ENCODE measurements around the gene TMEM203.

Gene TMEM203

DNA sequence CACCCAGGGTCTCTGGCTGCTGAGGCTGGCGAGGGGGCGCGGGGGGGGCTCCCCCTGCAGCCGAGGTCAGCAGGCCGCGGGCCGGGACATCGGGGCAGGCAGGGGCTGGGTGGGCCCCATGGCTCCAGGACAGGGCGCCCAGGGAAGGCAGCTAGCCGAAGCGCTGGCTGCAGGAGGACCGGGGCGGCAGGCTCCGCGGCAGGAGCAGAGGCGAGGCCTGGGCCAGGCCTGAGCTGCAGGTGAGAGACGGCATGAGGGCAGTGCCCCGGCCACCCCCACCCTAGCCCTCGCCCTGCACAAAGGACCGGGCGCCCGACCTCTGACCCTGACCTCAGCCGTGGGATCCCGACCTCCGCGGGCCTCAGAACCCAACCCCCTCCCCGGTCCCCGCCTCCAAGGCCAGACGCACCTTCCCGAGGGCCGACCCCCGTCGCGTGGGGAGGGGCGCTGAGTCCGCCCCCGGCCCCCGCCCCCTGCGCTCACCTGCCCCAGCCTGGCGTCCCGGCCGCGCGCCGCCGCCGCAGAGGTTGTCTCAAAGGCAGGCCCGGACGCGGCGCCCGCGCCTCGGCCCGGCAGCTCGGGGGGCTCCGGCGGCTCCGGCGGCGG lies 16.2 kb upstream of the TMEM203 start:
- in situ Hi-C loops (cut with HindIII; ENCODE audit: low pct_ligation_motif_present, low pct_unique_long_range_greater_than_20kb, low sequenced_read_pairs): no loop called here
- no peak for DNase-seq

DNA sequence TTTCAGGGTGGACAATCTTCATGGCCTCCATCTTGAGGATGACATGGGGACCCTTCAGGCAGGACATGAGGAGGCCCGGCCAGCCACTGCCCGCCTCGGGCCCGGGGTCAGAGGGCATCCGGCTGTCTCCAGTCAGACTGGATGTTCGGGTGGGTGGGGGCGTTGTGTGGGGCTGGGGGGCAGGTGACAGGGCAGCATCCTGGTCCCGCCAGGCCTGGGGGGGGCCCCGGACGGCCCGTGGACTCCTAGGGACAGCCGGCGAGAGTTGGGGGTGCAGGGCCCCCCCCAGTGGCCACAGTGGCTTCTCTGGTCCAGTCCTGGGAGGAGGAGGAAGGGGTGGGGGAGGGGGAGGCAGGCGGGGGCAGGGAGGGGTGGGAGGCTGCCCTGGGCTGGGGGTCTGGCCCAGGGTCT lies 15.7 kb upstream of the TMEM203 start:
- DNase-seq: no peak
- in situ Hi-C loops (cut with HindIII; ENCODE audit: low pct_ligation_motif_present, low pct_unique_long_range_greater_than_20kb, low sequenced_read_pairs): no loop called here

DNA sequence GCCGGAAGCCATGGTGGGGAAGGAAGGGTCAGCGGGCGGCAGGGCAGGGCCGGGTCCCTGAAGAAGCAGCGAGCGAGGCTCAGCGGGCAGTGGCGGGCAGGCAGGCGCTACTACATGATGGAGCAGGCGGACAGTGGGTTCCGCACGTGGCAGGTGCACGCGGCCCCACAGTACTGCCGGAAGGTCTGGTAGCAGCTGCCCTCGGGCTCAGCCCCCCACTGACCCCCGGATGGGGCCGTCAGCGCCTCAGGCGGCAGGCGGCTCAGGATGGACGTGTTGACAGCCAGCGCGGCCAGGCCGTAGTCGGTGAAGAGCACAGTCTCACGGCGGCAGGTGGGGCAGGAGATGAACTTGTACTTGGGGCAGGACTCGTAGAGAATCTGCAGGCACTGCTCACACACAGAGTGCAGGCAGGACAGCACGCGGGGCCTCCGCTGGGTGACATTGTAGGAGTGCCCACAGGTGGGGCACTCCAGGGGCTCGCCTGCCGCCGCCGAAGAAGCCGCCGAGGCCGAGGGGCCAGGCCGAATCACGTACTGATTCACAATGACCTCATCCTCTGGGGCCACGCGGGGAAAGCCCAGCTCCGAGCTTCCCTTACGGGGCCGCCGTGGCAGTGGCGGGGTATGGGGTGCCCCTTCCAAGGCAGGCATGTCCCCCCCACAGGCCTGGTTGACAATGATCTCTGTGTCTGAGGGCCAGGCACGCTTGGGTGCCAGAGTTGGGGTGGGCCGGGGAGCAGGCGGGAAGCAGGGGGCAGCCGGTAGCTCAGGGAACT lies 15.1 kb upstream of the TMEM203 start:
- in situ Hi-C loops (cut with HindIII; ENCODE audit: low pct_ligation_motif_present, low pct_unique_long_range_greater_than_20kb, low sequenced_read_pairs): no loop called here
- DNase-seq: no peak

DNA sequence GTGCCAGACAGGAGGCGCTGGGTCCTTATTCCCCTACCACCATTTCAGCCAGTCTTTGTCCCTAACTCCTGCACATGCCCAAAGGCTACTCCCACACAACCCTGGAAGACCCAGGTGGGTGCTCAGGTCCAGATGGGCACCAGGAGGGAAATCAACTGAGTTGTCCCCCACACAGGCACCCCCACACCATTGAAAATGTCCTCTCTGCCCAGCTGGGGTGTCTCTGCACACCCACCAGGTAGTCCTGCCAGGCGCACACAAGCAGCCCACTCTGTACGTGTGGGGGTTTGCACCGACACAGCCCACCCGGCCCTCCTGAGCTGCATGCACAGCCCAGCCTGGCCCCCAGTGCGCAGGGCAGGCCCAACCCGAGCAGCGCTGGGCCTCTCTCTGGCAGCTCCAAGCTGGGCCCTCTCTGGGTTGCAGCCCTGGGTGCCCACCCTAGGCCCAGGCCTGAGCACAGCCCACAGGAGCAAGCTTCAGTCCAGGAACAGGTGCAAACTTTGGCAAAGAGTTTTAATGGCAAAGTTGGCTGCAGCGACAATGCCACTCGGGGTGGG lies 14.4 kb upstream of the TMEM203 start:
- DNase-seq: no peak
- in situ Hi-C loops (cut with HindIII; ENCODE audit: low pct_ligation_motif_present, low pct_unique_long_range_greater_than_20kb, low sequenced_read_pairs): no loop called here

DNA sequence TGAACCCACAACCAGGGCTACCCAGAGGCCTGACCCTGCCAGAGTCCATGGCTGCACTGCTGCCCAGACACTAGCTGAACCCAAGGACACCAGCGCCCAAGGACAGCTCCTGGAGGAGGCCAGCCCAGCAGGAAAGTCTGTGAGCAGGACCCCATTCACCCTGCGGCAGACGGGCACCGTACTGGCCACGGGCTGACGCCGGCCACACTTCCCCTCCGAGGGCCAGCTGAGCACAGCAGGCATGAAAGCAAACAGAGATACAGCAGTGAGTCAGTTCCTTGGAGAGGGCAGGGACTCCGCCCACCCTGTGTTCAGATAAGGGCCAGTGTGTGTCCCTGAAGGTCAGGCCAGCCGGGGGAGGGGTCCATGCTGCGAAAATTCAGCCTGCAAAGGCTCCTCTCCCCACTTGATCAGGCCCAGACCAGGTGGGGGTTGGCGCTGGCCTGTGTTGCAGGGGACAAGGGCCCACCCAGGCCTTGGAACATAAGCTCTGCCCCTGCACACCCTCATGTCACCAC lies 13.4 kb upstream of the TMEM203 start:
- peak; percentile 41 for DNase-seq
- in situ Hi-C loops (cut with HindIII; ENCODE audit: low pct_ligation_motif_present, low pct_unique_long_range_greater_than_20kb, low sequenced_read_pairs): no loop called here

DNA sequence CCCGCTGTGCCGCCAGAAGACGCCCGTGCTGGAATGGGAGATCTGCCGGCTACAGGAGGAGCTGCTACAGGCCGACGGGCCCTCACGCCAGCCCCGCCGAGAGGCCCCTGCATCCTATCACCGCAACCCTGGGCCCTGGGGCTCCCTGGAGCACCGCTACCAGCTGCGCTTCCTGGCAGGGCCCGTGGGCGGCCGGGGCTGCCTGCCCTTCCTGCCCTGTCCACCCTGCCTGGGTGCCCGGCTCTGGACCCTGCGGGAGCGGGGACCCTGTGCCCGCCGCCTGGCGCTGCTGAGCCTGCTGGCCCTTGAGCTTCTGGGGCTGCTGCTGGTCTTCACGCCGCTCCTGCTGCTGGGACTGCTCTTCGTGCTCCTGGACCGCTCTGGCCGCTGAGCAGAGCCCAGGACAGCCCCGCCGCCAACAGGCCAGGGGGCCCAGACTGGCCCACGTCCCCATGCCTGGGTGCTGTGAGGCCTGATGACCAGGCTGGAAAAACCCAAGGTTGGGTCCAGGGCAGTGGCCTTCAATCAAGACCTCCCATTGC lies 12.8 kb upstream of the TMEM203 start:
- no peak for DNase-seq
- in situ Hi-C loops (cut with HindIII; ENCODE audit: low pct_ligation_motif_present, low pct_unique_long_range_greater_than_20kb, low sequenced_read_pairs): no loop called here

DNA sequence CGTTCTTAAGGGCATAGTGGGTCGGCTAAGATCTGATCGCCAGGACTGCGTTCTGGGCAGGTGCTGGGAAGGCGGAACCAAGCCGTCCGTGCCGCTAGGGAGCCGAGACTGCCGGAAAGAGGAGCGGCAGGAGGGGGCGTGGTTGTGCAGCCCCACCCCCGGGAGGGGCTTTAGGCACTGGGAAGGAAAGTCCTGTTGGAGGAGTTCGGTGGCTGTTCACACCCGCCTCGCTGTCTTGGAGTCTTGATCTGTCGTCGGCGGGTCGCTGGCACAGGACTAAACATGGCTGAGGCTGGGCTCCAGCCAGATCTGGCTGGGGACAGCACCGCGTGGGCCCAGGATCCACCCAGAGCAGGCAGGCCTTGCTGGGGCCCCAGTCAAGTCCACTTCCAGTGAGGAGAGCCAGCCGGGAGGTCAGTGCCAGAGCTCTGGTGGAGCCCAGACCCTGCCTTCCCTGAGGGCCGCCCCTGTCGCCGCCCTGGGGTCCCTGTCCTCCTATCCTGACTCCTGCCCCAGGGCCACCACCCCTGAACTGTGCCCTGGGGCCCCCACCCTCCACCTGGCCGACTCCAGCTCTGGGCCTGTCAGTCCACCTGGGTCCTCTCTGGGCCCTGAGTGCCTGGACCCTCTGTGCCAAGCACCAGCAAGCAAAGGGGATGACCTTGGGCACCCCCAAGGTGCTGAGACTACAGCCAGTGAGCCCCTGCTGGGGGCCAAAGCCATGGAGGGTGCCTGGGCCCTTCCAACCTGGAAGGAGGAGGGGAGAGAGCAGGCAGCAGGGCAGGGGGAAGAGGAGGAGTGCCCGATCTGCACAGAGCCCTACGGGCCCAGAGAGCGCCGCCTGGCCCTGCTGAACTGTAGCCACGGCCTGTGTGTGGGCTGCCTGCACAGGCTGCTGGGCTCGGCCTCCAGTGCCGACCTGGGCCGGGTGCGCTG lies 12.1 kb upstream of the TMEM203 start:
- in situ Hi-C loops (cut with HindIII; ENCODE audit: low pct_ligation_motif_present, low pct_unique_long_range_greater_than_20kb, low sequenced_read_pairs): no loop called here

DNA sequence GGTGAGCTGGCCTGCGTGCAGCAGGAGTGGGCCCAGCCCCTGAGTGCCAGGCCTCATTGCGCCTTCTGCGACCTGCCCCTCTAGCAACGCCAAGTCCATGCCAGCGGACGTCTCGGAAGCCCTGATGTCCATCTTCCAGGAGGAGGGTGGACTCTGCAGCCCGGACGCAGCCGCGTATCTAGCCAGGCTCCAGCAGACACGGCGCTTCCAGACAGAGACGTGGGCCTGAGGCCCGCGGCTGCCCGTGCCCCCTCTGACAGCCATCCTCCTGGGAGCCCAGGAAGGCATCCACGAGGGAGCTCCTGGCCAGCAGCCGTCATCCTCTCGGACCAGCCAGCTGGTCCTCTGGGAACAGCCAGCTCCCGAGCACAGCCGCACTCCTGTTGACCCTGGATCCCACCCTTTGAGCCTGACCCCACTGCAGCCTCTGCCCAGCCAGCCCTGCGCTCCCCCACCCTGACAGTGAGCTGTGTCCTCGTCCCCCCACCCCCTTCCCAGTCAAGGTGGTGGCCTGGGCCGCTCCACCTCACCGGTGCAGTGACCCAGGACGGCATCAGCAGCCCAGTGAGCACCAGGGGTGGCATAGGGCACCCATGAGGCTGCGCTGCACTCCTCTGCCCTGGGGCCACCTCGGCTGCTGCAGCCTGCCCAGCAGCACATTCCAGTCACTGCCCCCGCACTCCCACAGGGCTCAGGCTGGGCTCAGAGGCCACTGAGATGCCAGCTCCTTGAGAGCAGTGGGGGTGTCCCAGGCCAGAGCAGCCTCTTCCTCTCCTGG lies 10.9 kb upstream of the TMEM203 start:
- DNase-seq: no peak
- in situ Hi-C loops (cut with HindIII; ENCODE audit: low pct_ligation_motif_present, low pct_unique_long_range_greater_than_20kb, low sequenced_read_pairs): no loop called here

More for the DNA sequence above, 12.1 kb upstream of the TMEM203 start:
- DNase-seq: peak; percentile 75

DNA sequence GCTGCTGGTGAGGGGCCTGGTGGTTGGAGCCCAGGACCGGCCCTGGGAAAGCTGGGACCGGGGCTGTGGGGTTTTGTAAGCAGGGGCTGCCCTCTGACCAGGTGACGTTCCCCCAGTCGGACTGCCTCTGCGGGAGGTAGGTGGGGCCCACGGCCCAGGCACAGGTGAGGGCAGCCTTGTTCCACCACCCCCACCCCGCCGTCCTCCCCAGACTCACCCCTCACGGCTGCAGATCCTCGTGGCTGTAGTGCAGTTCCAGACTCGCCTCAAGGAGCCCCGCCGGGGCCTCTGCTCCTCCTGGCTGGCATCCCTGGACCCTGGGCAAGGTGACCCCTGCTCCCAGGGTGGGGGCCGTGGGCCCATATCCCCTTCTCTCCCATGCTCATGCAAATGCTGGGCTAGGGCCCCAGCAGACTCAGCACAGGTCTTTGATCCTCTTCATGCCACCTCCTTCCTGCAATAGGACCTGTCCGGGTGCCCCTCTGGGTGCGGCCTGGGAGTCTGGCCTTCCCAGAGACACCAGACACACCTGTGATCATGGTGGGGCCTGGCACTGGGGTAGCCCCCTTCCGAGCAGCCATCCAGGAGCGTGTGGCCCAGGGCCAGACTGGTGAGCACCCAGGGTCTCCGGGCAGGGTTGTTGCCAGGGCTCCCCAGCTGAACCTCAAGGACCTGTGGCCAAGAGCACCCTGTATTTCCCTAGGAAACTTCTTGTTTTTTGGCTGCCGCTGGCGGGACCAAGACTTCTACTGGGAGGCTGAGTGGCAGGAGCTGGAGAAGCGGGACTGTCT lies 9.9 kb upstream of the TMEM203 start:
- in situ Hi-C loops (cut with HindIII; ENCODE audit: low pct_ligation_motif_present, low pct_unique_long_range_greater_than_20kb, low sequenced_read_pairs): no loop called here
- no peak for DNase-seq

DNA sequence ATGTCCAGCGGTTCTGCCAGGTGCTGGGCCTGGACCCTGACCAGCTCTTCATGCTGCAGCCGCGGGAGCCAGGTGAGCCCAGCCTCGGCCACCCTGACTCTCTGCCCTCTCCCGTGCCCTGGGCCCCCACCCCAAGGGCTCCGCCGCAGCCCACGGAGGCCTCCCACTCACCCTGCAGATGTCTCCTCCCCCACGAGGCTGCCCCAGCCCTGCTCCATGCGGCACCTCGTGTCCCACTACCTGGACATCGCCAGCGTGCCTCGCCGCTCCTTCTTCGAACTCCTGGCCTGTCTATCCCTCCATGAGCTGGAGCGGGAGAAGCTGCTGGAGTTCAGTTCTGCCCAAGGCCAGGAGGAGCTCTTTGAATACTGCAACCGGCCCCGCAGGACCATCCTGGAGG lies 9.2 kb upstream of the TMEM203 start:
- in situ Hi-C loops (cut with HindIII; ENCODE audit: low pct_ligation_motif_present, low pct_unique_long_range_greater_than_20kb, low sequenced_read_pairs): no loop called here

DNA sequence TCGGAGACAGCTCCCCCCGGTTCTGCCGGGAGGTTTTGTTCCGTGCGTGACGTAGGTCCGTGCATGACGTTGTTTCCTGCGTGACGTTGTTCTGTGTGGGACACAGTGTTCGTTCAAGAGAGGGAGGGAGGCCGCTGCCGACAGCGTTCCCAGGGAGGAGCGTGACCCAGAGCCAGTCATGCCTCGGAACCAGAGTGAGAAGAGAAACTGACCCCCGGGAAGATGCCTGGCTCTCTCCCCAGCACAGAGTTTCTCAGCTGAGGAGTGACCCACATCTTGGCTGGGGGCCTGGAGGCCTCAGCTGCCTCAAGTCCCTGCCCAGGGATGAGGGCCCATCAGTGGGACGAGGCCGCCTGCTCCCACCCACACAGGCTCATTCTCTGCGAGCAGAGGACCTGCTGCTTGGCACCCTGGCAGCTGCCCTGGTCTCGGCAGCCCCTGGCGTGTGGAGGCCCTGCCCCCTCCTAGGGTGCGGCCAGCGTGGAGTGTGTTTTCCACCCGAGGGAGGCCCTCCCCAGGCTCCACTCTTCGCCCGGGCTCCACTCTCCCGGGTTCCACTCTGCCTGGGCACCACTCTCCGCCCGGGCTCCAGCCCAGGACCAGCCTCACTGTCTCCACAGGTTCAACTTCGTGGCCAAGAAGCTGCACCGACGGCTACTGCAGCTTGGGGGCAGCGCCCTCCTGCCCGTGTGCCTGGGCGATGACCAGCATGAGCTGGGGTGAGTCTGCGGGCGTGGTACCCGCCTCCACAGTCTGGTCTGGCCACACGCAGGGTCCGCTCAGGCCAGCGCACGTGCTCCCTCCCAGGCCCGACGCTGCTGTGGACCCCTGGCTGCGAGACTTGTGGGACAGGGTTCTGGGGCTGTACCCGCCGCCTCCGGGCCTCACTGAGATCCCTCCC lies 8.0 kb upstream of the TMEM203 start:
- no peak for DNase-seq

More for the DNA sequence above, 9.2 kb upstream of the TMEM203 start:
- DNase-seq: no peak

DNA sequence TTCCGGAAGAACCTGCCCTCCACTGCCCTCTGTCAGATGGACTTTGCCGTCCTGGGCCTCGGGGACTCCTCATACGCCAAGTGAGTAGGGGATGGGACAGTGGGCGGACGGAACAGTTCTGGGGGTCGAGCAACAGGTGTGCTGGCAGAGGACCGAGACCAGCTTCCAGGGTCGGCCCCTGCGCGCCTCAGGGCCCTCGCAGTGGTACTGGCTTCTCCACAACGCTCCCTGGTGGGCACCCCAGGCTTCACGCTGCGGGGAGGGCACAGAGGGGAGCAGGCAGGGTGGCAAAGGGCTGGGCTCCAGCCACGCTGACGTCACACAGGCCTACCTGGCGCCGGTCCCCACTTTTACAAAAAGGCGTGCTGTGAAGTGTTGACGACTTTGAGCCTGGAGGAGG lies 7.1 kb upstream of the TMEM203 start:
- no peak for DNase-seq
- in situ Hi-C loops (cut with HindIII; ENCODE audit: low pct_ligation_motif_present, low pct_unique_long_range_greater_than_20kb, low sequenced_read_pairs): no loop called here

More for the DNA sequence above, 8.0 kb upstream of the TMEM203 start:
- in situ Hi-C loops (cut with HindIII; ENCODE audit: low pct_ligation_motif_present, low pct_unique_long_range_greater_than_20kb, low sequenced_read_pairs): no loop called here

DNA sequence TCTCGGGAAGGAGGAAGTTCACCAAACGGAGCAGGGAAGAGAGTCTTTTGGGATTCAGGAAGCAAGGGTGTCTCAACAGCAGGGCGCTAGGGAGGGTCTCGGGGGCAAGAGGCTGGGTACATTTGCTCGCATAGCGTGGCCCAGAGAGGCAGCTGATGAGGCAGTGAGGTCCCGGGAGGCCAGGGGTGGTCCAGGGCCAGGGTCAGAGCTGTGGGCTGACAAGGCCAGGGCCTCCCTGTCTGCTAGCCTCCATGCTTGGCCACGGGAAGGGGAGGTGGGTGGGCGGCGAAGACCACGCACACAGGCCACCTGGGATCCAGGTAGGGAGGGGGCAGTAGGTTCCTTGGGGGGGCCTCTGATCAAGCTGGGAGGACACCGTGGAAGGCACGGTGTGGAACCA lies 6.1 kb upstream of the TMEM203 start:
- no peak for DNase-seq
- in situ Hi-C loops (cut with HindIII; ENCODE audit: low pct_ligation_motif_present, low pct_unique_long_range_greater_than_20kb, low sequenced_read_pairs): no loop called here

DNA sequence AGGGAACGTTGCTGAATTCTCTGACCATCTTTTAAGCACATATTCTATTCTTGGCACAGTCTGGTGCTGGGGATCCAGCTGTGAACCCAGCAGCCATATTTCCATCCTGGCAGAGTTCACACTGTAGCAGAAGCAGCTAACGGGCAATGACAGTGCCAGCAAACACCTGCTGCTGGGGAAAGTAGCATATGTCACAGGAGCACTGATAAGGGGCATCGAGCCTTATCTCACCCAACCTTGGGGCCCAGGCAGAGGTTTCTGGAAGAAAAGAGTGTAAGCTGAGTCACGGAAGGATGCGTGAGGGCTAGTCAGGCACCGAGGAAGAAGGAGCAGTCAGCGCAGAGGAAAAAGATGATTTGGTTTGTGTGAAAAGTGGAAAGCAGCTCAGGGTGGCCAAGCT lies 1.2 kb upstream of the TMEM203 start:
- in situ Hi-C loops (cut with HindIII; ENCODE audit: low pct_ligation_motif_present, low pct_unique_long_range_greater_than_20kb, low sequenced_read_pairs): no loop called here
- no peak for DNase-seq

DNA sequence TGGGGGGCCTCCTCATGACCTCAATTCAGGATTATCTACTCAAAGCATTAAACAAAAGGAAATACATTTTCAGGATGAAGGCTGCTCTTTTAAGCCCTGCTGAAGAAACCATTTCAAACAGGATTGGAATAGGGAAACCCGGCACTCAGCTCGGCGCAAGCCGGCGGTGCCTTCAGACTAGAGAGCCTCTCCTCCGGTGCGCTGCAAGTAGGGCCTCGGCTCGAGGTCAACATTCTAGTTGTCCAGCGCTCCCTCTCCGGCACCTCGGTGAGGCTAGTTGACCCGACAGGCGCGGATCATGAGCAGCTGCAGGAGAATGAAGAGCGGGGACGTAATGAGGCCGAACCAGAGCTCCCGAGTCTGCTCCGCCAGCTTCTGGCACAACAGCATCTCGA lies 720 bp downstream of the TMEM203 start:
- DNase-seq: no peak
- in situ Hi-C loops (cut with HindIII; ENCODE audit: low pct_ligation_motif_present, low pct_unique_long_range_greater_than_20kb, low sequenced_read_pairs): no loop called here

DNA sequence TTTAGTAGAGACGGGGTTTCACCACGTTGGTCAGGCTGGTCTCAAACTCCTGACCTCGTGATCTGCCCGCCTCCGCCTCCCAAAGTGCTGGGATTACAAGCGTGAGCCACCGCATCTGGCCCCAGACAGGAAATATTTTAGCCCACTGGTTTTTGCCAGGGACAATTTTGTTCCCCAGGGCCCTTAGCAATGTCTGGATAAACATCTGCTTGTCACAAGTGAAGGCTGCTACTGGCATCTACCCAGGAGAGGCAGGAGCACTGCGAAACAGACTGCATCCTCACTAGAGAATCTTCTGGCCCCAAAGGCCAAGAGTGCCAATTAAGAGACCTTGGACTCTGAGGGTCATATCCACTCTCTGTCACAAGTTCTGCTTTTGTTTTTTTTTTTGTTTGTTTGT lies 2.5 kb downstream of the TMEM203 start:
- DNase-seq: no peak
- in situ Hi-C loops (cut with HindIII; ENCODE audit: low pct_ligation_motif_present, low pct_unique_long_range_greater_than_20kb, low sequenced_read_pairs): no loop called here
